ENCODE data around the gene CMTM7.

Gene CMTM7

DNA sequence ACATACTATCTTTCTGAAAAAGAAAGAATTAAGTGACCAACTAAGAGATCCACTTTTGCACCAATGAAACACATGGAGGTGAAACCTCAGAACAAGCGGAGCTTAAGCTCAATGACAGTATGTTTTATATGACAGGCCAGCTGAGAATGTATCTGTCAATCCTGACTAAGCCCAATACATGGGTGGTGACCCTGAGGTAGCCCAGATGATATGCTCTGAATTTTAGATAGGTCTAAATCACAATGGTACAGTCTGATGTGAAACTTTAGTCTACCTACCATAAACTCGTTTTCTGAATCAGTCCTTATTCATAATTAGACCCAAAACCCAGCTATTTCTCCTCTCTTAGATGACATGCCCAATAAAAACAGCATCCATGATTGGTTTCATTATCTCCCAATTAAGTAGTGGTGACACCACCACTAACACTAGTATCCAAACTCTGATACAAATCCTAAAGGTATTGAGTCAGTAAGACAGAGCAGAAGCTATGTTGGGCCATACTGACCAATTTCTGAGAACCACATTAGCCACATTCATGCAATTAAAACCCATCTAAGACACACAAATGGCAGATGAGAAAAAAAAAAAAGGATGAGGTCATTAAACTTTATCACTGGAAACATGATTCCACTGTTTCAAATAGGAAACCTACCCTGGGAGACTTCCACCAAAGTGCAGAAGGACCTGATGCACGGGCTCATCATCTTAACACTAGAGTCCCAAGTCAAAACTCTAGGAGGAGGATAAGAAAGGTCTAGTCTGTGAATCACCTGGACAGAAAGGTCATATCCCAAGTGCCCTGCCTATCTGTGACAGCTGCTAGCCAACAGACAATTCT, 90.4 kb downstream of the CMTM7 start:
- no peaks in the 10 kb centered on the region for H3K9me3 Mint-ChIP-seq
- H3K27ac Mint-ChIP-seq, result no peak overlapping the region
- no peak overlapping the region for H3K4me3 Mint-ChIP-seq
- H3K36me3 Mint-ChIP-seq (ENCODE audit: low read depth), result peaks cover 66% of the 10 kb centered on the region
- no peaks in the 10 kb centered on the region for H3K27me3 Mint-ChIP-seq (ENCODE audit: low read depth)
- H3K4me1 Mint-ChIP-seq (ENCODE audit: low read depth), result peaks cover 18% of the 10 kb centered on the region
- DNase-seq (ENCODE audit: low spot score), result no peak

DNA sequence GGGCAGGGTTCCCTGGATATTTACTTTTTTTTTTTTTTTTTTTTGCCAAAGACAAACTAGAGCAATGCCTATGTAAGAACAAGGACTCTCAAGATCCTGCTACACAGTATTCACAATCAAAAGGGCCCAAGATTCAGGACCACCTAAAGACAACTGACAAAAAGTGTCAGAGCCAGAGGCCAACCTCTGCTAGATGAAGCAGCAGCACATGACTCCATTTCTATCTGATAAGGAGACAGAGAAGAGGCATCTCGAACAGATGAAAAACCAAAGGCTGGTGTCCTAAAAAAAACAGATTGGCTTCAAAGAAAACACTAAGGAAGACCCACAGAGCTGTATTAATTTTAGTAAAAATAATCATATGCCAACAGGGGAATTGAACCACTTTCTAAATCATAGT, 91.0 kb downstream of the CMTM7 start:
- Mint-ChIP-seq H3K4me1 (ENCODE audit: low read depth) (peaks cover 18% of the 10 kb centered on the region), H3K4me3 (no peak overlapping the region), H3K27me3 (ENCODE audit: low read depth) (no peaks in the 10 kb centered on the region), H3K27ac (no peak overlapping the region), H3K9me3 (no peaks in the 10 kb centered on the region), H3K36me3 (ENCODE audit: low read depth) (peaks cover 64% of the 10 kb centered on the region)
- DNase-seq (ENCODE audit: low spot score), result no peak

DNA sequence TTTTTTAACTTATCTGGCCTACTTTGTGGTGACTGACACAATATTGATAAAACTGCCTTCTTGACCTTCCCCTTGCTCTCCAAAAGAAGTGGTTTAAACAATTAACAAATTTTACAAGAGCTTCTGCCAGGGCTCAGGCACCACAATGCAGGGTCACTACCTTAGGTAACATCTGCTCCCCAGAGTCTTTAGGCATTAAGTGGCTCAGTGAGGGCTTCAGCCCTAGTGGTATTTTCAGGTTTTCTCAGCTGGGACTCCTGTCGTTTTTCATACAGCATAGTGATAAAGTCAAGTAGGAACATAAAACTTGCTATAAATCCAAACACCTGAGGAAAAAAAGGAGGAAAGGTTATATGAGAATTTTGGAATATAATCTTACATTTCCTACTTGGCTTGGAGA, 92.1 kb downstream of the CMTM7 start:
- H3K27me3 Mint-ChIP-seq (ENCODE audit: low read depth), result no peaks in the 10 kb centered on the region
- no peak overlapping the region for H3K4me3 Mint-ChIP-seq
- H3K9me3 Mint-ChIP-seq, result no peaks in the 10 kb centered on the region
- DNase-seq (ENCODE audit: low spot score), result no peak
- no peak overlapping the region for H3K27ac Mint-ChIP-seq
- H3K36me3 Mint-ChIP-seq (ENCODE audit: low read depth), result peaks cover 66% of the 10 kb centered on the region
- peaks cover 18% of the 10 kb centered on the region for H3K4me1 Mint-ChIP-seq (ENCODE audit: low read depth)

GRCh38 chr3:32484436-32484835, 92.8 kb downstream of the CMTM7 start:
- H3K9me3 Mint-ChIP-seq, result no peaks in the 10 kb centered on the region
- H3K36me3 Mint-ChIP-seq (ENCODE audit: low read depth), result peaks cover 63% of the 10 kb centered on the region
- no peak overlapping the region for H3K4me3 Mint-ChIP-seq
- H3K4me1 Mint-ChIP-seq (ENCODE audit: low read depth), result peaks cover 18% of the 10 kb centered on the region
- no peak overlapping the region for H3K27ac Mint-ChIP-seq
- no peak for DNase-seq (ENCODE audit: low spot score)
- no peaks in the 10 kb centered on the region for H3K27me3 Mint-ChIP-seq (ENCODE audit: low read depth)

- Mint-ChIP-seq H3K27ac (no peak overlapping the region), H3K27me3 (ENCODE audit: low read depth) (no peaks in the 10 kb centered on the region), H3K4me3 (no peak overlapping the region), H3K36me3 (ENCODE audit: low read depth) (peaks cover 40% of the 10 kb centered on the region), H3K9me3 (no peaks in the 10 kb centered on the region), H3K4me1 (ENCODE audit: low read depth) (peaks cover 5% of the 10 kb centered on the region)
- no peak for DNase-seq (ENCODE audit: low spot score)
Observed at GRCh38 chr3:32487781-32488473, 96.3 kb downstream of the CMTM7 start.

GRCh38 chr3:32488474-32489008, 96.9 kb downstream of the CMTM7 start:
- peaks cover 3% of the 10 kb centered on the region for H3K4me1 Mint-ChIP-seq (ENCODE audit: low read depth)
- DNase-seq (ENCODE audit: low spot score), result no peak
- no peak overlapping the region for H3K4me3 Mint-ChIP-seq
- no peak overlapping the region for H3K27ac Mint-ChIP-seq
- H3K36me3 Mint-ChIP-seq (ENCODE audit: low read depth), result peaks cover 37% of the 10 kb centered on the region
- no peaks in the 10 kb centered on the region for H3K9me3 Mint-ChIP-seq
- no peaks in the 10 kb centered on the region for H3K27me3 Mint-ChIP-seq (ENCODE audit: low read depth)

DNA sequence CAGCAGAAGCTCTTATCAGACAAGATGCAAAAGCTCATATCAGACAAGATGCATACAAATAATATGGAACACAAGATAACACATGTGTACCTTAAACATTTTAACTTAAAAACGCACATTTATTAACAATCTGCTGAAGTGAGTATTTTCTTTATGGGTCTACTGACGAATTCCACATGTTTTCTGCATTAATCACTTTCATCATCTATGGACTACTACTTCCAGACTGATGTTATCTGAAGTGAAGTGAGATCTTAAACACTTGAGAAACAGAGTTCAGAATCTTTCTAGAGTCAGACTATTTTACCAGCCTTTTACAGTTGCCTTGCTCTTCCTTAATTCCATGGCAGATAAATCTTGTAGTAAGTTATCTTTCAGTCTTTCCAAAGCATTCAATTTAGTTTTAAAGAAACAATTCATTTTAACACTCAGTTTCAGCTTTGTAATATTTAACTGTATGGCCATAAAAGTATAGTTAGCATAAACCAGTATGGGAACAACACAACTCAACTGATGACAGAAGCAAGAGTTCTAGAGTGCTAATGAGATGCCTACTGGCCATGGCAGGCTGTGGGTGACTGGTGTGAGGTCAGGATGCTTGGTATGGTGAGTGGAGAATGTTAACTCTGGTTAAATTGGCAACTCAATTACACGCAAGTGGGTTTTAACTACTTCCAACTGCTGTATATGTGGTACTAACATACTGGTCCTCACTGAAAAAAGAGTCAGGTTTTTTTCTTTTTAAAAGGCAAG, 101.2 kb downstream of the CMTM7 start:
- Mint-ChIP-seq H3K9me3 (no peaks in the 10 kb centered on the region), H3K27ac (no peak overlapping the region), H3K4me3 (no peak overlapping the region), H3K36me3 (ENCODE audit: low read depth) (peaks cover 24% of the 10 kb centered on the region), H3K27me3 (ENCODE audit: low read depth) (no peaks in the 10 kb centered on the region), H3K4me1 (ENCODE audit: low read depth) (peaks cover 11% of the 10 kb centered on the region)
- DNase-seq (ENCODE audit: low spot score), result no peak

- Mint-ChIP-seq H3K4me3 (no peak overlapping the region), H3K27ac (no peak overlapping the region), H3K36me3 (ENCODE audit: low read depth) (peaks cover 19% of the 10 kb centered on the region), H3K4me1 (ENCODE audit: low read depth) (peaks cover 14% of the 10 kb centered on the region), H3K9me3 (no peaks in the 10 kb centered on the region), H3K27me3 (ENCODE audit: low read depth) (no peaks in the 10 kb centered on the region)
- DNase-seq (ENCODE audit: low spot score), result peak; percentile 44
Observed at GRCh38 chr3:32493437-32494414, 102.1 kb downstream of the CMTM7 start.

GRCh38 chr3:32495085-32495484, 103.4 kb downstream of the CMTM7 start:
- Mint-ChIP-seq H3K27ac (no peak overlapping the region), H3K27me3 (ENCODE audit: low read depth) (no peaks in the 10 kb centered on the region), H3K9me3 (no peaks in the 10 kb centered on the region), H3K4me1 (ENCODE audit: low read depth) (peaks cover 22% of the 10 kb centered on the region), H3K4me3 (no peak overlapping the region), H3K36me3 (ENCODE audit: low read depth) (peaks cover 22% of the 10 kb centered on the region)
- no peak for DNase-seq (ENCODE audit: low spot score)

- no peaks in the 10 kb centered on the region for H3K27me3 Mint-ChIP-seq (ENCODE audit: low read depth)
- no peak overlapping the region for H3K27ac Mint-ChIP-seq
- H3K36me3 Mint-ChIP-seq (ENCODE audit: low read depth), result peaks cover 25% of the 10 kb centered on the region
- peaks cover 27% of the 10 kb centered on the region for H3K4me1 Mint-ChIP-seq (ENCODE audit: low read depth)
- DNase-seq (ENCODE audit: low spot score), result no peak
- H3K4me3 Mint-ChIP-seq, result no peak overlapping the region
- H3K9me3 Mint-ChIP-seq, result no peaks in the 10 kb centered on the region
Observed at GRCh38 chr3:32495609-32496008, 104.0 kb downstream of the CMTM7 start.

DNA sequence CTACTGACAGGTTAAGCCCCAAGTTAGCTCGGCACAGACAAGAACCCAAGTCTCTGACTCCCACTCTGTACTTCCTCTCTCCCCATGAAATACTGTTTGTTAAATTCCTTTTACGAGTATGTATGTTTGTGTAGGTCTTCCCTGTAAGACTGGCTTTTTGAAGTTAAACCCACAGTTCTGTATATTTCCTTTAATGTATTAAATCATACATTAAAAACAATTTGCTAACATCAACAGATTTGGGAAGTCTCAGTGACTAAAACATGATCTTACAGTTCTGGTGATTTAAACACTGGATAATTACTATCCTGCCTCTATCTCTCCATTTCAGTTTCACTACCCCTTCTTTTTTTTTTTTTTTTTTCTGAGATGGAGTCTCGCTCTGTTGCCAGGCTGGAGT, 106.6 kb downstream of the CMTM7 start:
- Mint-ChIP-seq H3K36me3 (ENCODE audit: low read depth) (peaks cover 24% of the 10 kb centered on the region), H3K27me3 (ENCODE audit: low read depth) (no peaks in the 10 kb centered on the region), H3K27ac (no peak overlapping the region), H3K4me3 (no peak overlapping the region), H3K4me1 (ENCODE audit: low read depth) (peaks cover 40% of the 10 kb centered on the region), H3K9me3 (no peaks in the 10 kb centered on the region)
- DNase-seq (ENCODE audit: low spot score), result no peak

GRCh38 chr3:32498992-32499391, 107.3 kb downstream of the CMTM7 start:
- Mint-ChIP-seq H3K36me3 (ENCODE audit: low read depth) (peaks cover 24% of the 10 kb centered on the region), H3K27me3 (ENCODE audit: low read depth) (no peaks in the 10 kb centered on the region), H3K4me3 (no peak overlapping the region), H3K4me1 (ENCODE audit: low read depth) (peaks cover 40% of the 10 kb centered on the region), H3K27ac (no peak overlapping the region), H3K9me3 (no peaks in the 10 kb centered on the region)
- DNase-seq (ENCODE audit: low spot score), result no peak

GRCh38 chr3:32499585-32499984, 107.9 kb downstream of the CMTM7 start:
- H3K27me3 Mint-ChIP-seq (ENCODE audit: low read depth), result no peaks in the 10 kb centered on the region
- no peak overlapping the region for H3K4me3 Mint-ChIP-seq
- no peak for DNase-seq (ENCODE audit: low spot score)
- no peaks in the 10 kb centered on the region for H3K9me3 Mint-ChIP-seq
- H3K4me1 Mint-ChIP-seq (ENCODE audit: low read depth), result peaks cover 40% of the 10 kb centered on the region
- H3K27ac Mint-ChIP-seq, result no peak overlapping the region
- peaks cover 24% of the 10 kb centered on the region for H3K36me3 Mint-ChIP-seq (ENCODE audit: low read depth)

All from T-helper 2 cell treated with Interferon-gamma antibody and Interleukin-4, amounts not matched to agents 5 μg/mL and 100 μg/mL, for 36 hours (primary cell).